Measurements from ENCODE around the gene SMURF1.
"Not testable (repeated sequence)": the region's sequence is repeated elsewhere in the genome, so short reads cannot be mapped to it uniquely, and the experiment has no call there.

GRCh38 chr7:99103836-99104235 is 40.1 kb downstream of the SMURF1 start:
- TF ChIP-seq GLIS3 (CRISPR knock-in tag; IDR thresholded peaks at IDR 0.05); ISL1 (CRISPR knock-in tag; IDR thresholded peaks at IDR 0.05); PATZ1 (CRISPR knock-in tag; IDR thresholded peaks at IDR 0.05; ENCODE audit: borderline replicate concordance); CREB5 (CRISPR knock-in tag; IDR thresholded peaks at IDR 0.05; ENCODE audit: low read depth); TSHZ2 (CRISPR knock-in tag; IDR thresholded peaks at IDR 0.05); ARNTL (CRISPR knock-in tag; IDR thresholded peaks at IDR 0.05; ENCODE audit: borderline replicate concordance, low read depth): not testable (repeated sequence)
